NAMALWA (cell line): Measurements from ENCODE around the gene TMEM95.
"Not testable (repeated sequence)": the region's sequence is repeated elsewhere in the genome, so short reads cannot be mapped to it uniquely, and the experiment has no call there.

Source experiments
- DNase-seq: peaks from one replicate; pipeline ENCODE4 v3.0.0-alpha.2; 2015; ENCODE audit warnings: low spot score

Gene TMEM95

GRCh38 chr17:7346761-7347614 is 8.0 kb upstream of the TMEM95 start:
- DNase-seq = no peak

GRCh38 chr17:7347630-7348477 is 7.1 kb upstream of the TMEM95 start:
- DNase-seq = no peak

- DNase-seq = no peak
Observed at GRCh38 chr17:7348478-7349242, 6.3 kb upstream of the TMEM95 start.

- DNase-seq = peak; percentile 29
Observed at GRCh38 chr17:7351665-7352502, 3.1 kb upstream of the TMEM95 start, which contains the start of gene KCTD11. KCTD11 (plus strand) TSS chr17:7352162.

- DNase-seq = no peak
Observed at GRCh38 chr17:7352503-7352889, 2.5 kb upstream of the TMEM95 start.

- no peak for DNase-seq
Observed at GRCh38 chr17:7352910-7353635, 1.9 kb upstream of the TMEM95 start.

- DNase-seq = no peak
Observed at GRCh38 chr17:7354262-7354843, 603 bp upstream of the TMEM95 start.

GRCh38 chr17:7355573-7355972 is 617 bp downstream of the TMEM95 start:
- DNase-seq = no peak

- DNase-seq = peak; percentile 76
Observed at GRCh38 chr17:7356072-7356549, 1.2 kb downstream of the TMEM95 start.

- no peak for DNase-seq
Observed at GRCh38 chr17:7356756-7357155, 1.8 kb downstream of the TMEM95 start.

- no peak for DNase-seq
Observed at GRCh38 chr17:7357381-7357780, 2.4 kb downstream of the TMEM95 start.

- DNase-seq = no peak
Observed at GRCh38 chr17:7361906-7362305, 7.0 kb downstream of the TMEM95 start.

GRCh38 chr17:7363311-7363710 is 8.4 kb downstream of the TMEM95 start:
- DNase-seq = no peak

- not testable (repeated sequence) for DNase-seq
Observed at GRCh38 chr17:7365963-7366362, 11.0 kb downstream of the TMEM95 start.

GRCh38 chr17:7367083-7367482 is 12.1 kb downstream of the TMEM95 start:
- no peak for DNase-seq

- no peak for DNase-seq
Observed at GRCh38 chr17:7367918-7368598, 13.1 kb downstream of the TMEM95 start.

GRCh38 chr17:7368599-7368994 is 13.6 kb downstream of the TMEM95 start:
- DNase-seq = not testable (repeated sequence)

- no peak for DNase-seq
Observed at GRCh38 chr17:7369825-7370224, 14.9 kb downstream of the TMEM95 start.

GRCh38 chr17:7370853-7371252 is 15.9 kb downstream of the TMEM95 start:
- DNase-seq = no peak

GRCh38 chr17:7374353-7374752 is 19.4 kb downstream of the TMEM95 start:
- DNase-seq = no peak
